ENCODE results near the gene RAB4B.
"Not testable (repeated sequence)": the region's sequence is repeated elsewhere in the genome, so short reads cannot be mapped to it uniquely, and the experiment has no call there.

Gene RAB4B

GRCh38 chr19:40778706-40779284, 748 bp downstream of the RAB4B start:
- no peak for DNase-seq

GRCh38 chr19:40780582-40780981, 2.5 kb downstream of the RAB4B start:
- no peak for DNase-seq

DNA sequence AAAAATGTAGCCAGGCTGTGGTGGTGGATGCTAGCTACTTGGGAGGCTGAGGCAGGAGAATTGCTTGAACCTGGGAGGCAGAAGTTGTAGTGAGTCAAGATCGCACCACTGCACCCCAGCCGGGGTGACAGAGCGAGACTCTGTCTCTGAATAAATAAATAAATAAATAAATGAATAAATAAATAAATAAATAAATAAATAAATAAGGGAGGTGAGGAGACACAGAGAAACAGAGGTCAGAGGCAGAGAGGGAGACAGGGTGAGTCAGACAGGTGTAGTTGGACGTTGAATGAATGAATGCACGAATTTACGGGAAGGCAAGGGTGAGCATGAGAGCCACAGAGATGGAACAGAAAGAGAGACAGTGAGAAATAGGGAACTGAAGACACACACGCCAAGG, 3.1 kb downstream of the RAB4B start:
- DNase-seq, result no peak

DNA sequence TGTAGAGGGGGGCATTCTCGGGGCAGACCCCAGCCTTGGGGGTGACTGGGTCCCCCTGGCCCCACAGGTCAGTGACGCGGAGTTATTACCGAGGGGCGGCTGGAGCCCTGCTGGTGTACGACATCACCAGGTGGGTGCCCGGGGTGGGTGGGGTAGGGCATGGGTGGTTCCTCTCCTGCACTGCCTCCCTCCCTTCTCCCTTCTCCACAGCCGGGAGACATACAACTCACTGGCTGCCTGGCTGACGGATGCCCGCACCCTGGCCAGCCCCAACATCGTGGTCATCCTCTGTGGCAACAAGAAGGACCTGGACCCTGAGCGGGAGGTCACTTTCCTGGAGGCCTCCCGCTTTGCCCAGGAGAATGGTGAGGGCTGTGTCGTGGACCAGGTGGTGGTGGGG, 5.7 kb downstream of the RAB4B start:
- DNase-seq, result no peak

GRCh38 chr19:40784146-40784545, 6.1 kb downstream of the RAB4B start:
- DNase-seq, result not testable (repeated sequence)

DNA sequence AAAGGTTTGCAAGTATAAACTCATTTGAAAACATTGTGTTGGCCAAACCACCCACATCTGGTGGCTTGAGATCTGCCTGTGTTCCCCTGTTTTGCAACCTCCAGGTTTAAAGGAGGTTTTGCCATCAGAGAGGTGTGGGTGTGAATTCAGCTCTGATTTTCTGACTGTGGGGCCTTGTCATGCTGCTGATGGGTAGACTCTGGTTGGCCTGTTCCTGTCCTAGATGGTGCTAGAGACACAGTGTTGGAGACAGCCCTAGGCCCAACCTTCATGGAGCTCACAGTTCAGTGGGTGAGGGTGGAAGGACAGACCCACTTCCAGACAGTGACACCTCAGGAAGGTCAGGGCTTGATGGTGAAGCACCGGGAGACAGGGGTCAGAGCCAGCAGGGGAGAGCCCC, 7.5 kb downstream of the RAB4B start:
- no peak for DNase-seq

DNA sequence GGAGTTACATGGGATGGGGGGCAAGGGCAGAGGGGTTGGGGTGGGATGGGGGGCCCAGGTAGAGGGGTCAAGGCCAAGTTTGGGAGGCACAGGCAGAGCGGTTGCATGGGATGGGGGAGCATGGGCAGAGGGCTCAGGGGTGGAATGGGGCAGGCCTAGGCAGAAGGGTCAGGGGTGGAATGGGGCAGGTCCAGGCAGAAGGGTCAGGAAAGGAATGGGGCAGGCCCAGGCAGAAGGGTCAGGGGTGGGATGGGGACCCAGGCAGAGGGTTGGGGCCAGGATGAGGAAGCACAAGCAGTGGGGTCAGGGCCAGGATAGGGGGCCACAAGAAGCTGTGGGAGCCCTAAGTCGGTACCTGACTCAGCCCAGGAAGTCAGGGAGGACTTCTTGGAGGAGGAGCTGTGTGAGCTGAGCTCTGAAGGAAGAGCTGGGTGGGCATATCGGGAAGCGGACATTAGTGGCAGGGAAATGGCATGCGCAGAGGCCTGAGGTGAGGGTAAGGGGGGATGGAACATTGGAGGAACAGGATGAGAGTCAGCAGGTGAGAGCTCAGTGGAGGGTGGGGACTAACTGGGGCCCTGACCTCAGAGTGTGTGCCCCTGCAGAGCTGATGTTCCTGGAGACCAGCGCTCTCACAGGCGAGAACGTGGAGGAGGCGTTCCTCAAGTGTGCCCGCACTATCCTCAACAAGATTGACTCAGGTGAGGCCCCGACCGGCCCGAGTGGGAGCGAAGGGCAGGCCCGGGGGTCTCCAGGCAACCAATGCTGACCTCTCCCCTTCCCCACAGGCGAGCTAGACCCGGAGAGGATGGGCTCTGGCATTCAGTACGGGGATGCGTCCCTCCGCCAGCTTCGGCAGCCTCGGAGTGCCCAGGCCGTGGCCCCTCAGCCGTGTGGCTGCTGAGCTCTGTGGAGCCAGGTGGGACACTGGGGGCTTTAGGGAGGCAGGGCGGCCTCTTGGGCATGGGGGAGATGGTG, 8.3 kb downstream of the RAB4B start:
- no peak for DNase-seq

- DNase-seq, result no peak
Observed at GRCh38 chr19:40791349-40791748, 13.3 kb downstream of the RAB4B start.

- no peak for DNase-seq
Observed at GRCh38 chr19:40791996-40792395, 13.9 kb downstream of the RAB4B start.

GRCh38 chr19:40797166-40797962, 19.3 kb downstream of the RAB4B start:
- DNase-seq, result no peak

- DNase-seq, result peak in 16 of 56 donors; percentile 16 to 62 (median 54)
Observed at GRCh38 chr19:40797963-40798682, 20.1 kb downstream of the RAB4B start.

GRCh38 chr19:40798683-40799557, 20.9 kb downstream of the RAB4B start, which contains the start of gene EGLN2:
Gene EGLN2 (plus strand): TSS chr19:40799191. CDS start chr19:40800573, 1,382 bp downstream.
- peak; percentile 85 to 100 (median 100) for DNase-seq

- peak in 4 of 56 donors; percentile 28 to 57 (median 42) for DNase-seq
Observed at GRCh38 chr19:40799558-40800338, 21.7 kb downstream of the RAB4B start.

DNA sequence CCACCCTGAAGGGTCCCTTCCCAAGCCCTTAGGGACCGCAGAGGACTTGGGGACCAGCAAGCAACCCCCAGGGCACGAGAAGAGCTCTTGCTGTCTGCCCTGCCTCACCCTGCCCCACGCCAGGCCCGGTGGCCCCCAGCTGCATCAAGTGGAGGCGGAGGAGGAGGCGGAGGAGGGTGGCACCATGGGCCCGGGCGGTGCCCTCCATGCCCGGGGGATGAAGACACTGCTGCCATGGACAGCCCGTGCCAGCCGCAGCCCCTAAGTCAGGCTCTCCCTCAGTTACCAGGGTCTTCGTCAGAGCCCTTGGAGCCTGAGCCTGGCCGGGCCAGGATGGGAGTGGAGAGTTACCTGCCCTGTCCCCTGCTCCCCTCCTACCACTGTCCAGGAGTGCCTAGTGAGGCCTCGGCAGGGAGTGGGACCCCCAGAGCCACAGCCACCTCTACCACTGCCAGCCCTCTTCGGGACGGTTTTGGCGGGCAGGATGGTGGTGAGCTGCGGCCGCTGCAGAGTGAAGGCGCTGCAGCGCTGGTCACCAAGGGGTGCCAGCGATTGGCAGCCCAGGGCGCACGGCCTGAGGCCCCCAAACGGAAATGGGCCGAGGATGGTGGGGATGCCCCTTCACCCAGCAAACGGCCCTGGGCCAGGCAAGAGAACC, 22.4 kb downstream of the RAB4B start:
- DNase-seq, result peak in 3 of 56 donors; percentile 35 to 43 (median 42)

DNA sequence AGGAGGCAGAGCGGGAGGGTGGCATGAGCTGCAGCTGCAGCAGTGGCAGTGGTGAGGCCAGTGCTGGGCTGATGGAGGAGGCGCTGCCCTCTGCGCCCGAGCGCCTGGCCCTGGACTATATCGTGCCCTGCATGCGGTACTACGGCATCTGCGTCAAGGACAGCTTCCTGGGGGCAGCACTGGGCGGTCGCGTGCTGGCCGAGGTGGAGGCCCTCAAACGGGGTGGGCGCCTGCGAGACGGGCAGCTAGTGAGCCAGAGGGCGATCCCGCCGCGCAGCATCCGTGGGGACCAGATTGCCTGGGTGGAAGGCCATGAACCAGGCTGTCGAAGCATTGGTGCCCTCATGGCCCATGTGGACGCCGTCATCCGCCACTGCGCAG, 22.9 kb downstream of the RAB4B start:
- DNase-seq, result no peak

- DNase-seq, result no peak
Observed at GRCh38 chr19:40801426-40802299, 23.6 kb downstream of the RAB4B start.
